HG03354 (cell line): ENCODE measurements around the gene BEGAIN.

ENCODE experiments used
- ATAC-seq: cut with Tn5 transposase; IDR thresholded peaks from one replicate; pipeline ENCODE4 v1.9.1; 2021; ENCODE audit warnings: mild to moderate bottlenecking; ENCODE audit not compliant: unreplicated experiment, poor library complexity, severe bottlenecking

Gene BEGAIN

GRCh38 chr14:100572543-100572942 lies 14.7 kb downstream of the BEGAIN start:
- no peak for ATAC-seq

- ATAC-seq: no peak
These were observed 15.4 kb downstream of the BEGAIN start for GRCh38 chr14:100571837-100572236.

- no peak for ATAC-seq
These were observed 16.3 kb downstream of the BEGAIN start for GRCh38 chr14:100570726-100571454.

GRCh38 chr14:100569734-100570286 lies 17.4 kb downstream of the BEGAIN start:
- ATAC-seq: no peak

GRCh38 chr14:100568998-100569733 lies 18.1 kb downstream of the BEGAIN start:
- no peak for ATAC-seq

- no peak for ATAC-seq
These were observed 18.8 kb downstream of the BEGAIN start for GRCh38 chr14:100568164-100568997.

- ATAC-seq: no peak
These were observed 19.4 kb downstream of the BEGAIN start for GRCh38 chr14:100567877-100568163.

- no peak for ATAC-seq
These were observed 20.0 kb downstream of the BEGAIN start for GRCh38 chr14:100567009-100567876.

- no peak for ATAC-seq
These were observed 20.6 kb downstream of the BEGAIN start for GRCh38 chr14:100566586-100566985.

GRCh38 chr14:100566119-100566518 lies 21.1 kb downstream of the BEGAIN start:
- ATAC-seq: no peak

GRCh38 chr14:100565650-100566049 lies 21.6 kb downstream of the BEGAIN start:
- ATAC-seq: no peak

GRCh38 chr14:100564512-100564911 lies 22.7 kb downstream of the BEGAIN start:
- ATAC-seq: no peak

- no peak for ATAC-seq
These were observed 24.5 kb downstream of the BEGAIN start for GRCh38 chr14:100562751-100563150.

- no peak for ATAC-seq
These were observed 26.2 kb downstream of the BEGAIN start for GRCh38 chr14:100561005-100561404.

GRCh38 chr14:100560471-100560870 lies 26.7 kb downstream of the BEGAIN start:
- no peak for ATAC-seq

GRCh38 chr14:100559455-100559854 lies 27.8 kb downstream of the BEGAIN start:
- ATAC-seq: no peak

- no peak for ATAC-seq
These were observed 28.3 kb downstream of the BEGAIN start for GRCh38 chr14:100558966-100559365.

- no peak for ATAC-seq
These were observed 29.0 kb downstream of the BEGAIN start for GRCh38 chr14:100558226-100558625.

GRCh38 chr14:100557658-100558057 lies 29.6 kb downstream of the BEGAIN start:
- ATAC-seq: no peak
